HG03139 (cell line): ENCODE results near the gene NRP2.

Experiments
- ATAC-seq: cut with Tn5 transposase; IDR thresholded peaks from one replicate; pipeline ENCODE4 v1.9.1; 2021; ENCODE audit not compliant: unreplicated experiment

Gene NRP2

GRCh38 chr2:205800773-205801172 is 118.5 kb downstream of the NRP2 start:
- no peak for ATAC-seq

- no peak for ATAC-seq
These were observed 119.8 kb downstream of the NRP2 start for GRCh38 chr2:205802065-205802464.

- ATAC-seq: no peak
These were observed 120.6 kb downstream of the NRP2 start for GRCh38 chr2:205802941-205803340.

DNA sequence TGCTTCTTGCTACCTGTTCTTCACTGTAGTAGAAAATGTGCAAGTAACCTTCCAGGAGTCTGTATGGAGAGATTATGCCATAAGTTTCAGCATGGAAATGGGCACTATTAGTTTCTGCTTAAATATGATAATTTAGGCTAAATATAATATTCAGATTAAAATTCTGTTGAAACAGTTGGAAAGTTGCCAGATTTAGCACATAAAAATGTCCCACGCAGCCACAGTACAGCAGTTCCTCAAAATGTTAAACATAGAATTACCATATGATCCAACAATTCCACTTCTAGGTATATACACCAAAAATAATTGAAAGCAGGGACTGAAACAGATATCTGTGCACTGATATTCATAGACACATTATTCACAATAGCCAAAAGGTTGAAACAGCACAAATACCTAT is 121.2 kb downstream of the NRP2 start:
- no peak for ATAC-seq

DNA sequence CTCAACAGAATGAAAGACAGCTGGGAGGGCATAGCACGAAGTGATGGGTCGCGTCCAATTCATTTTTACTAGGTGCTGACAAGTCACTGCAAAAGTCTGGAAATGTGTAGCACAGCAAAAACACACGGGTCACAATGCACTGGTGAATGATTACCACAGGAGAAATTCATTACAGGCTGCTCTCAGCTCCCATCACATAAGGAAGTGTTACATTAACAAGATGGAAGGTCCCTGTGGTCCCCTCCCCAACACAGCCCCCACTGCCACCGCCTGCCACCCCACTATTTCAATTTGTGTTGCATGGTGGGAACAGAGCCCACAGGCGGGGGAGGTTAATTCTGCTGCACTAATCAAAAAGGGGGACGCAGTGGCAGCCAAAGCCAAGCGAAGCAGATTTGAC is 122.8 kb downstream of the NRP2 start:
- ATAC-seq: no peak

GRCh38 chr2:205806143-205806905 is 124.0 kb downstream of the NRP2 start:
- ATAC-seq: no peak

GRCh38 chr2:205807229-205807628 is 124.9 kb downstream of the NRP2 start:
- ATAC-seq: no peak

DNA sequence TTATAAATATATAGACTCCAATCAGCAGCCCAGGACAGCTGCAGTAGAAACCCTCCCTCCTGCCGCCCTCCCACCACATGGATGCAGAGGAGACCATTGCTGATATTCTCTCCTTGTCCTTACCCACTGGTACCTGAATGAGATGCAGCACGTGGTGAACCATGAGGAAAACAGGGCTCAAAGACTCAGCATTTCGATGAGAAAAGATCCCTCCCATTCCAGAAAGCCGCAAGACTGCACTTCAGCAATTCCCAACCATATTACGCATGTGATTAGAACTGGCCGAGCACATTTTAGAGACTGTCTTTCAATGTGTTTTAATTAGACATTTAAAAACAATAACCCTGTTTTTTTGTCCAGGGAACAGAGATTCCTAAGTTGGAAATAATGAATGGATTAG is 125.5 kb downstream of the NRP2 start:
- no peak for ATAC-seq

DNA sequence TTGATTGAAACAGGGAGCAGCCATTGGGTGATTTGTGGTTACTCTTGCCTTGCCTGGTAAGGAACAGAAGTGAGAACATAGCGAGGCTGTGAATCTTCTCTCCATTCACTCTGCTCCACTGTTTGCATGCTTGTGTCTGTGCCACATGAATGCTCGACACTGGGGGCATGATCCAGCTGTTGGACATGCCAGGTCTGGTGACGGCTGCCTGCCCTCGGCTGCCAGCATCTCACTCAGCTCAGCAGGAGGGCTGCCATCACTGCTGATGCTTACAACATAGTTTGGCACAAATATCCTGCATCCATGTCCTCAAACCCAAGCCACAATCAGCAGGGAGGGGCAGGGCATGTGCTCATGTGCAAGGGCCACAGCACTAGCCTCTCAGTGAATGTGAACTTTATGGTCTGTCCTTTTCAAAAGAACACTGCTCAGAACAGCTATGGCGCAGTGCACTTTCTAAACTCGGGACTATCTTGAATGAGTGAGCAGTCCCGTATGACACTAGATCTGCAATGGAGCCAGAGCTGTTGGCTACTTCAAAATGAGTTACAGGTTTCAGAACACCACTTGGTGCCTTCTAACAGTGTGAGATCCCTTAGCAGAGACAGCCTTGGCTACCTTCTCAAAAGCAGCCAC is 126.3 kb downstream of the NRP2 start:
- no peak for ATAC-seq

DNA sequence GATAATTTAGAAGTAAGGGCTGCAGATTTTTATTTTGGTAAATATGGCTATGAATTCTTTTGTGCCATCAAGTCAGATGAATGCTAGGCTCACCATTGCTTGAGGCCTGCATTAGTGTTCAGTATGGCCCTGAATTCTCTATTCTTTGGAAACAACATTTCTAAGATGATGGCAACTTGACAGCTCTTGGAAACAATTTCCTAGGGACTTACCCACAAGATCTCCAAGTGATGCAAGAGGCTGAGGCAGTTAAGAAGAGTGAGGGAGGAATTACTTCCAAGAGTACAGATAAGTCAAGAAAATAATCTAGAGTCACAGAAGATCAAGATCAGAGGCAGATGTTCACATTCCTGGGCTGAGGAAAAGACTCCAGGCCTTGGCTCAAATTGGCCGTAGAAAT is 129.1 kb downstream of the NRP2 start:
- no peak for ATAC-seq

DNA sequence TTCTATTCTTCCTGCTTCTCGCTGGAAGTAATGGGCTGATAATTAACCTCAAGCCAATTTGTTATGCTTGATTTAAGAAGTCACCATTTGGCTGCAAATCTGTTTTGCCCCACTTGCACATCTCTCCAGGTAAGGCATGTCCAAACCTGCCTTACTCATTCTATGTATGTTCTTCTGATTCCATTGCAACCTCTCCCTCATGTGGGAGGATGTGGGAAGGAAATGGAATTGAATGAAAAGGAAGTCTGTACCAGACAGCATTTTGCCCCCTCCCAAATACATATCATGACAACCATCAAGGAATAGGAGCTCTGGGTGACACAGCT is 131.7 kb downstream of the NRP2 start:
- ATAC-seq: no peak

DNA sequence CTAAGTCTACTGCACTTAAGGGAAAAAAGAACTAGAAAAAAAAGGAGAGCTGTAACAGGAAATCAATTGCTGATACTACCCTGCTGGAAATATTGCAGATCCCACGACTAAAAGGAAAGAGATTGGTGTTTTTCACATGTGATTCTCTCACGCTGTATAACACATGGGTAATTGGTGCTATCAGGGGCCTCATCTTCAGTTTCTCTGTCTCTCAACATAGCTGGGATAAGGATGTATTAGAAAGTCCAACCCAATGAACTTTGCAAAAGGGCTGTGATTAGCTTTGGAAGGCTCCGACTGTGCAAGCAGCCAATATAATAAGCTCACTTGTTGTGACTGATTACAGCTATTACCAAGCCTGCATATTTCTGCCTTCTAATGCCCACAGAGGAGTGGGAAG is 133.4 kb downstream of the NRP2 start:
- ATAC-seq: no peak

DNA sequence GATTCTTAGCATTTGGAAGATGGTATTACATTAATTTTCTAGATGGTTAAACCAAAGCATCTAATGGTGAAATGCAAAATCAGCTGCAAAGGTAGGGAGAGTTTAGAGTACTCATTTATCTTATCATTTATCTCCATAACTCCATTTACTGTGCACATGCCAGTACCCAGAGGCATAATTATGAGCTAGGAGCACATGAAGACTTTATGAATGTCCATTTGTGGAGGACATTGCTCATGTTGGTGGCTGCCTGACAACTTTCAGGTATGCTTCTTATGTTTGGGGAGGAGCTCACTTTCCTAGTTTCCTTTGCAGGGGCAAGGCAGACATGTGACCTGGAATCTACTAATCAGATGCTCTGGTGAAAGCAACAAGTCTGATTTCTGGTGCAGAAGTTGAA is 134.0 kb downstream of the NRP2 start:
- no peak for ATAC-seq

DNA sequence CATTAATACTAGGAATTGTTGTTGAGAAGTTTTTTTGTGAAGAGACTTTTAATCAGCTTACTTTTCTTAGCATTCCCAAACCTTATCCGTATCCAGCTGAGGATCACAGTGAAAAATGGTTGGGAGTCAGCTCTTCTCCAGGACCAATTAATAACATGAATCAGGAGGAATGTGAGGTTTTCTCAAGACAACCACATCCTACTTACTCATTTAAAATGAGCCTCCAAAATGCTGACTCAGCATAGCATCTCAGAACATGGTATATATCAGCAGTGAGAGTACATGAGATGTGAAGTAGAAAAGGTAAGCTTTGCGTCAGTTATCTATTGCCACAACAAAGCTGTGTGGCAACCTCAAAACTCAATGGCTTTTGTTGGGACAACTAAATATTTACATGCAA is 140.3 kb downstream of the NRP2 start:
- no peak for ATAC-seq

GRCh38 chr2:205827809-205828365 is 145.6 kb downstream of the NRP2 start:
- no peak for ATAC-seq

GRCh38 chr2:205833864-205834263 is 151.6 kb downstream of the NRP2 start:
- no peak for ATAC-seq

DNA sequence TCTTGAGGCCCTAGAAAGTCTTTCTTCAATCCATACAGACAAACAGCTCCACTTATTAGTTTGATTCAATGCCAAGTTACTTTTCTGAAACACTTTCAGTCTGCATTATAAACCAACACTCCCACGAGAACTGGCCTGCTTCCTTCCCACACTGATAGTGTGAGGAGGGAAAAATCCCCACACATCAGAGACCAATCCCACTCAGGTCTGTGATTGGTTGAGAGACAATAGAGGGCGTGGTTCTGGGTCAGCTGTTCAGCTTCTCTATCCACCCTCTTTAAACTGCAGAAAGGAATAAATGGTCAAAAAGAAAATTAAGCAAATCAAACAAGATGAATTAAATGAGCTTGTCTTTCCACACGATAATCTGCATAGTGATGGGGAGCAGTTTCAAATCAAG is 152.5 kb downstream of the NRP2 start:
- ATAC-seq: no peak

- ATAC-seq: no peak
These were observed 153.0 kb downstream of the NRP2 start for GRCh38 chr2:205835251-205835791.

- ATAC-seq: no peak
These were observed 153.6 kb downstream of the NRP2 start for GRCh38 chr2:205835923-205836322.

- no peak for ATAC-seq
These were observed 154.3 kb downstream of the NRP2 start for GRCh38 chr2:205836477-205837221.

DNA sequence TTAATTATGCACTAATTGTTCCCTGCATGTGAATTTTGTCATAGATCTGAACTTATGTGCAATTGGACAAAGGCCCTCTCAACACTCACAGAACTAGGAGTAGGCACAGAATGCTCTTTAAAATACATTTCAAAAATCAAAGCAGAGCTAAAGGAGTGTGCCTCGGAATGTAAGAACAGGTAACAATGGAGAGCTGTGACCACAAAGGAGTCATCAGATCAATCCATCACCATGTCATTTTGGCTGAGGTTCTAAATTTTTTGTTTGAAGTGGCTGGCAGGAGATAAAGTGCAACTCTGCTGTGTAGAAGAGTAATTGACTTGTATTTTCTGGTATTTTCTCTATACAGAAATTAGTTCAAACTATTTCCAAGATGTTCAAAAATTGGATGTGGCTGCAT is 155.4 kb downstream of the NRP2 start:
- ATAC-seq: no peak

GRCh38 chr2:205845446-205845845 is 163.1 kb downstream of the NRP2 start:
- ATAC-seq: no peak
